Measurements from ENCODE around the gene OTOF. TPM values are rescaled to one million over a fixed set of nuclear protein-coding genes. Genes with fewer than 3 reads are reported as not detected.
A peak's percentile ranks its signal among the peaks of the same experiment; 100 is the strongest.

The OTOF gene
- total RNA-seq (2014; rRNA removed; shearing (Covaris generic)): 0.21 TPM in 1 of 2 replicates, not detected in the other
- polyA plus RNA-seq (2016; fragmentation: Nextera tagmentation; extraction: Ambion mirVana): 0.23 TPM in 1 of 2 replicates, not detected in the other
- long read RNA-seq: 0 reads

- Histone ChIP-seq H3K79me2 (replicated peaks; ENCODE audit: insufficient read depth) (no peaks in the 10 kb centered on the region), H3K27ac (ENCODE audit: low read depth) (no peak within 1 kb of the TSS), H3K36me3 (ENCODE audit: insufficient read depth) (no peaks in the 10 kb centered on the region), H3K9me2 (ENCODE audit: insufficient read depth) (no peaks in the 10 kb centered on the region), H3K27me3 (ENCODE audit: insufficient read depth) (no peaks in the 10 kb centered on the region), H3K4me3 (no peak within 1 kb of the TSS), H2AFZ (peak within 1 kb of the TSS; percentile 84), H3F3A (replicated peaks; ENCODE audit: low read depth) (no peaks in the 10 kb centered on the region), H3K4me2 (no peak within 1 kb of the TSS), H3K4me1 (ENCODE audit: insufficient read depth) (peaks cover 7% of the 10 kb centered on the region; the same call in 1 of the 2 replicates), H4K20me1 (replicated peaks; ENCODE audit: insufficient read depth) (no peaks in the 10 kb centered on the region)
- DNase-seq (ENCODE audit: low spot score) (no peak), ATAC-seq (no peak)
- TF ChIP-seq JUNB (IDR thresholded peaks at IDR 0.05; ENCODE audit: unreplicated experiment) (no peak), EZH2phosphoT487 (IDR thresholded peaks at IDR 0.05; ENCODE audit: unreplicated experiment) (no peak), ZNF462 (CRISPR knock-in tag; IDR thresholded peaks at IDR 0.05) (no peak), NANOG (IDR thresholded peaks at IDR 0.05; ENCODE audit: borderline replicate concordance) (no peak), POLR2AphosphoS5 (IDR thresholded peaks at IDR 0.05; ENCODE audit: low read depth) (no peak), ZNF114 (CRISPR knock-in tag; IDR thresholded peaks at IDR 0.05) (no peak), EZH2 (IDR thresholded peaks at IDR 0.05; ENCODE audit: low read depth, unreplicated experiment) (no peak), CREB1 (CRISPR knock-in tag; IDR thresholded peaks at IDR 0.05; ENCODE audit: low read depth) (no peak)
- TF ChIP-seq, protein P1, sequence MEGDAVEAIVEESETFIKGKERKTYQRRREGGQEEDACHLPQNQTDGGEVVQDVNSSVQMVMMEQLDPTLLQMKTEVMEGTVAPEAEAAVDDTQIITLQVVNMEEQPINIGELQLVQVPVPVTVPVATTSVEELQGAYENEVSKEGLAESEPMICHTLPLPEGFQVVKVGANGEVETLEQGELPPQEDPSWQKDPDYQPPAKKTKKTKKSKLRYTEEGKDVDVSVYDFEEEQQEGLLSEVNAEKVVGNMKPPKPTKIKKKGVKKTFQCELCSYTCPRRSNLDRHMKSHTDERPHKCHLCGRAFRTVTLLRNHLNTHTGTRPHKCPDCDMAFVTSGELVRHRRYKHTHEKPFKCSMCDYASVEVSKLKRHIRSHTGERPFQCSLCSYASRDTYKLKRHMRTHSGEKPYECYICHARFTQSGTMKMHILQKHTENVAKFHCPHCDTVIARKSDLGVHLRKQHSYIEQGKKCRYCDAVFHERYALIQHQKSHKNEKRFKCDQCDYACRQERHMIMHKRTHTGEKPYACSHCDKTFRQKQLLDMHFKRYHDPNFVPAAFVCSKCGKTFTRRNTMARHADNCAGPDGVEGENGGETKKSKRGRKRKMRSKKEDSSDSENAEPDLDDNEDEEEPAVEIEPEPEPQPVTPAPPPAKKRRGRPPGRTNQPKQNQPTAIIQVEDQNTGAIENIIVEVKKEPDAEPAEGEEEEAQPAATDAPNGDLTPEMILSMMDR (conservative IDR thresholded peaks at IDR 0.05; ENCODE audit: low read depth in 2 of 2): no peak
- Mint-ChIP-seq H3K36me3 (ENCODE audit: low read depth) (no peaks in the 10 kb centered on the region), H3K27me3 (ENCODE audit: insufficient read depth, low read depth, poor library complexity) (peaks cover 9% of the 10 kb centered on the region), H3K27ac (peak within 1 kb of the TSS; percentile 45; the same call in 1 of the 2 replicates), H3K4me3 (no peak within 1 kb of the TSS; the same call in 2 of the 3 replicates), H3K9me3 (no peaks in the 10 kb centered on the region), H3K4me1 (peaks cover 4% of the 10 kb centered on the region)
These were observed at the start of gene OTOF for GRCh38 chr2:26477911-26478253. Gene OTOF (minus strand): TSS chr2:26478124.

Data from GM23338 (cell line).